Measurements from ENCODE around the gene HECA. TPM values are rescaled to one million over a fixed set of nuclear protein-coding genes. Genes with fewer than 3 reads are reported as not detected.
A peak's percentile ranks its signal among the peaks of the same experiment; 100 is the strongest.
"Not testable (repeated sequence)": the region's sequence is repeated elsewhere in the genome, so short reads cannot be mapped to it uniquely, and the experiment has no call there.

The HECA gene
- total RNA-seq, 1 experiment from 2014 or later: 15.2 TPM

- peak; percentile 39 for DNase-seq (ENCODE audit: low read depth)
Measured at GRCh38 chr6:139135578-139136545, 982 bp downstream of the HECA start.

- no peak for DNase-seq (ENCODE audit: low read depth)
Measured at GRCh38 chr6:139137706-139138105, 2.8 kb downstream of the HECA start.

- DNase-seq (ENCODE audit: low read depth): not testable (repeated sequence)
Measured at GRCh38 chr6:139140854-139141253, 6.0 kb downstream of the HECA start.

GRCh38 chr6:139142262-139142661, 7.4 kb downstream of the HECA start:
- DNase-seq (ENCODE audit: low read depth): no peak

- no peak for DNase-seq (ENCODE audit: low read depth)
Measured at GRCh38 chr6:139143111-139143510, 8.2 kb downstream of the HECA start.

GRCh38 chr6:139144490-139145085, 9.7 kb downstream of the HECA start:
- no peak for DNase-seq (ENCODE audit: low read depth)

GRCh38 chr6:139145661-139146060, 10.8 kb downstream of the HECA start:
- DNase-seq (ENCODE audit: low read depth): no peak

GRCh38 chr6:139146317-139146726, 11.4 kb downstream of the HECA start:
- no peak for DNase-seq (ENCODE audit: low read depth)

GRCh38 chr6:139147628-139148027, 12.7 kb downstream of the HECA start:
- no peak for DNase-seq (ENCODE audit: low read depth)

- DNase-seq (ENCODE audit: low read depth): no peak
Measured at GRCh38 chr6:139148557-139149235, 13.8 kb downstream of the HECA start.

- DNase-seq (ENCODE audit: low read depth): no peak
Measured at GRCh38 chr6:139149383-139149782, 14.5 kb downstream of the HECA start.

GRCh38 chr6:139150920-139151319, 16.0 kb downstream of the HECA start:
- no peak for DNase-seq (ENCODE audit: low read depth)

GRCh38 chr6:139151425-139152087, 16.7 kb downstream of the HECA start:
- DNase-seq (ENCODE audit: low read depth): no peak

GRCh38 chr6:139152088-139152891, 17.4 kb downstream of the HECA start:
- no peak for DNase-seq (ENCODE audit: low read depth)

GRCh38 chr6:139152892-139153271, 18.0 kb downstream of the HECA start:
- no peak for DNase-seq (ENCODE audit: low read depth)

GRCh38 chr6:139153855-139154254, 19.0 kb downstream of the HECA start:
- DNase-seq (ENCODE audit: low read depth): peak; percentile 54

GRCh38 chr6:139154881-139155547, 20.1 kb downstream of the HECA start:
- no peak for DNase-seq (ENCODE audit: low read depth)

GRCh38 chr6:139156102-139156501, 21.2 kb downstream of the HECA start:
- no peak for DNase-seq (ENCODE audit: low read depth)

- DNase-seq (ENCODE audit: low read depth): no peak
Measured at GRCh38 chr6:139156551-139156950, 21.7 kb downstream of the HECA start.

- not testable (repeated sequence) for DNase-seq (ENCODE audit: low read depth)
Measured at GRCh38 chr6:139157086-139157485, 22.2 kb downstream of the HECA start.

- peak; percentile 46 for DNase-seq (ENCODE audit: low read depth)
Measured at GRCh38 chr6:139159016-139159415, 24.1 kb downstream of the HECA start.

Measured in M059J (cell line).